ENCODE measurements around the gene KRTAP3-1. TPM values are rescaled to one million over a fixed set of nuclear protein-coding genes. Genes with fewer than 3 reads are reported as not detected.
"Not testable (repeated sequence)": the region's sequence is repeated elsewhere in the genome, so short reads cannot be mapped to it uniquely, and the experiment has no call there.

Gene KRTAP3-1
- total RNA-seq, 1 donor from 2014 or later = not detected

- Histone ChIP-seq H3K36me3 (ENCODE audit: control insufficient read depth, insufficient read depth, low read length) (no peaks in the 10 kb centered on the region), H3K4me3 (ENCODE audit: low read depth, low read length) (no peak overlapping the region), H3K27me3 (ENCODE audit: control insufficient read depth, insufficient read depth, low read length) (no peaks in the 10 kb centered on the region)
- TF ChIP-seq CTCF (IDR thresholded peaks at IDR 0.05; ENCODE audit: insufficient read depth, low read length, poor library complexity, severe bottlenecking) = no peak
- DNase-seq (ENCODE audit: low read depth) = no peak
These were observed 6.1 kb downstream of the KRTAP3-1 start for GRCh38 chr17:41002814-41003213.

GRCh38 chr17:41001795-41002194 lies 7.1 kb downstream of the KRTAP3-1 start:
- no peak for TF ChIP-seq CTCF (IDR thresholded peaks at IDR 0.05; ENCODE audit: insufficient read depth, low read length, poor library complexity, severe bottlenecking)
- no peak for DNase-seq (ENCODE audit: low read depth)

GRCh38 chr17:40999563-40999962 lies 9.4 kb downstream of the KRTAP3-1 start, which contains the start of gene KRTAP3-2:
Gene KRTAP3-2, minus strand, starts transcription at chr17:40999906. Its CDS starts 53 bp downstream, at chr17:40999853.
- not testable (repeated sequence) for DNase-seq (ENCODE audit: low read depth); H3K27me3 ChIP-seq (ENCODE audit: control insufficient read depth, insufficient read depth, low read length); H3K36me3 ChIP-seq (ENCODE audit: control insufficient read depth, insufficient read depth, low read length); H3K4me3 ChIP-seq (ENCODE audit: low read depth, low read length)

More at GRCh38 chr17:41001795-41002194, 7.1 kb downstream of the KRTAP3-1 start:
- no peaks in the 10 kb centered on the region for H3K27me3 ChIP-seq (ENCODE audit: control insufficient read depth, insufficient read depth, low read length)
- no peak overlapping the region for H3K4me3 ChIP-seq (ENCODE audit: low read depth, low read length)
- H3K36me3 ChIP-seq (ENCODE audit: control insufficient read depth, insufficient read depth, low read length) = no peaks in the 10 kb centered on the region

- no peaks in the 10 kb centered on the region for H3K27me3 ChIP-seq (ENCODE audit: control insufficient read depth, insufficient read depth, low read length)
- no peak overlapping the region for H3K4me3 ChIP-seq (ENCODE audit: low read depth, low read length)
- TF ChIP-seq CTCF (IDR thresholded peaks at IDR 0.05; ENCODE audit: insufficient read depth, low read length, poor library complexity, severe bottlenecking) = no peak
- no peak for DNase-seq (ENCODE audit: low read depth)
- H3K36me3 ChIP-seq (ENCODE audit: control insufficient read depth, insufficient read depth, low read length) = no peaks in the 10 kb centered on the region
These were observed 11.6 kb downstream of the KRTAP3-1 start for GRCh38 chr17:40997361-40997760.

- TF ChIP-seq CTCF (IDR thresholded peaks at IDR 0.05; ENCODE audit: insufficient read depth, low read length, poor library complexity, severe bottlenecking) = no peak
- no peak overlapping the region for H3K4me3 ChIP-seq (ENCODE audit: low read depth, low read length)
- H3K27me3 ChIP-seq (ENCODE audit: control insufficient read depth, insufficient read depth, low read length) = no peaks in the 10 kb centered on the region
- H3K36me3 ChIP-seq (ENCODE audit: control insufficient read depth, insufficient read depth, low read length) = no peaks in the 10 kb centered on the region
- no peak for DNase-seq (ENCODE audit: low read depth)
These were observed 12.1 kb downstream of the KRTAP3-1 start for GRCh38 chr17:40996829-40997228.

- TF ChIP-seq CTCF (IDR thresholded peaks at IDR 0.05; ENCODE audit: insufficient read depth, low read length, poor library complexity, severe bottlenecking) = no peak
- H3K4me3 ChIP-seq (ENCODE audit: low read depth, low read length) = no peak overlapping the region
- no peaks in the 10 kb centered on the region for H3K36me3 ChIP-seq (ENCODE audit: control insufficient read depth, insufficient read depth, low read length)
- no peak for DNase-seq (ENCODE audit: low read depth)
- H3K27me3 ChIP-seq (ENCODE audit: control insufficient read depth, insufficient read depth, low read length) = no peaks in the 10 kb centered on the region
These were observed 13.8 kb downstream of the KRTAP3-1 start for GRCh38 chr17:40995116-40995515.
